A549 (cell line): ENCODE results near the gene ZNF511.

ENCODE experiments used
- CTCF ChIP-seq: fragments of >200 bp; sonication (Bioruptor Twin); formaldehyde crosslinking; IDR thresholded peaks from 3 replicates; pipeline ENCODE4 v1.5.1; 2016
- MYC ChIP-seq: IDR thresholded peaks from 2 replicates; pipeline ENCODE4 v1.6.1; 2012; ENCODE audit warnings: mild to moderate bottlenecking, inconsistent platforms, low read length, improper control_type of control experiment, borderline replicate concordance
- PBX3 ChIP-seq: IDR thresholded peaks from 2 replicates; pipeline ENCODE4 v1.6.1; 2012
- POLR2A ChIP-seq: IDR thresholded peaks from 2 replicates; pipeline ENCODE4 v1.6.1; 2012; ENCODE audit warnings: mild to moderate bottlenecking, low read length
- RAD21 ChIP-seq, 2 experiments: fragments of >200 bp in 1 of 2; sonication (Bioruptor Twin) in 1 of 2; formaldehyde crosslinking in 1 of 2; IDR thresholded peaks in 1 of 2; conservative IDR thresholded peaks in 1 of 2; 2 replicates in 1 of 2; 3 replicates in 1 of 2; pipeline ENCODE4 v1.6.1; 2012 to 2018; ENCODE audit warnings: inconsistent platforms in 1 of 2
- RCOR1 ChIP-seq: fragments of 150-350 bp; IDR thresholded peaks from 2 replicates; pipeline ENCODE4 v1.6.1; 2014; ENCODE audit warnings: antibody characterized with exemption, low read length, low read depth
- RNF2 ChIP-seq: fragments of 200-600 bp; sonication (generic); IDR thresholded peaks from 2 replicates; pipeline ENCODE4 v1.6.1; 2016; ENCODE audit warnings: low read depth, mild to moderate bottlenecking, antibody characterized with exemption, moderate library complexity, borderline replicate concordance
- SMC3 ChIP-seq: fragments of >200 bp; sonication (Bioruptor Twin); formaldehyde crosslinking; IDR thresholded peaks from 3 replicates; pipeline ENCODE4 v1.6.1; 2018; ENCODE audit warnings: inconsistent platforms

GRCh38 chr10:133338080-133339071 is 29.7 kb downstream of the ZNF511 start:
- no peak for TF ChIP-seq POLR2A
- no peak for TF ChIP-seq CTCF
- no peak for TF ChIP-seq RNF2
- TF ChIP-seq MYC, result no peak
- TF ChIP-seq SMC3, result no peak
- TF ChIP-seq RAD21 (conservative IDR thresholded peaks at IDR 0.05 in 1 of 2, IDR thresholded peaks at IDR 0.05 in 1 of 2), result no peak
- TF ChIP-seq RCOR1, result no peak
- no peak for TF ChIP-seq PBX3
